Neuronal stem cell (in vitro differentiated cells): ENCODE measurements around the gene CHN2.

Experiments used
- DNase-seq: peaks from one replicate; pipeline ENCODE4 v3.0.0-alpha.2; 2013; ENCODE audit warnings: low spot score
- H2AFZ ChIP-seq: one replicate; pipeline ENCODE4 v1.6.1; 2013; ENCODE audit warnings: mild to moderate bottlenecking, low read length, inconsistent platforms
- H2AK5ac ChIP-seq: 2 replicates; pipeline ENCODE4 v1.6.1; 2013; ENCODE audit warnings: low read depth, mild to moderate bottlenecking, inconsistent platforms, low read length, moderate library complexity, mixed read lengths
- H2BK120ac ChIP-seq: 2 replicates; pipeline ENCODE4 v1.6.1; 2013; ENCODE audit warnings: low read depth, mild to moderate bottlenecking, inconsistent platforms, low read length, moderate library complexity, mixed read lengths
- H2BK12ac ChIP-seq: one replicate; pipeline ENCODE4 v1.6.1; 2013; ENCODE audit warnings: low read length, inconsistent platforms
- H2BK15ac ChIP-seq: 2 replicates; pipeline ENCODE4 v1.6.1; 2013; ENCODE audit warnings: mild to moderate bottlenecking, low read length, inconsistent platforms, mixed read lengths
- H2BK5ac ChIP-seq: one replicate; pipeline ENCODE4 v1.6.1; 2013; ENCODE audit warnings: inconsistent platforms, mild to moderate bottlenecking, low read length, moderate library complexity
- H3K14ac ChIP-seq: one replicate; pipeline ENCODE4 v1.6.1; 2013; ENCODE audit warnings: low read length, inconsistent platforms
- H3K18ac ChIP-seq: 2 replicates; pipeline ENCODE4 v1.6.1; 2013; ENCODE audit warnings: low read length, inconsistent platforms
- H3K23ac ChIP-seq: 2 replicates; pipeline ENCODE4 v1.6.1; 2013; ENCODE audit warnings: low read depth, mild to moderate bottlenecking, mixed read lengths, low read length, inconsistent platforms; ENCODE audit not compliant: poor library complexity
- H3K27ac ChIP-seq: replicated peaks from 3 replicates; pipeline ENCODE4 v1.5.1; 2013; ENCODE audit warnings: low read length, inconsistent platforms
- H3K27me3 ChIP-seq, 3 experiments: 2 replicates each; pipeline ENCODE4 v1.6.1; 2013; ENCODE audit warnings: low read length in 3 of 3, mild to moderate bottlenecking in 2 of 3, inconsistent platforms in 1 of 3, low read depth in 1 of 3, mixed read lengths in 1 of 3, moderate library complexity in 1 of 3; ENCODE audit not compliant: control insufficient read depth in 3 of 3, insufficient read depth in 3 of 3
- H3K36me3 ChIP-seq, 2 donors: replicated peaks in 1 of 2; 2 replicates each; pipeline ENCODE4 v1.6.1; 2013; ENCODE audit warnings: low read length in 2 of 2; ENCODE audit not compliant: control insufficient read depth in 2 of 2, insufficient read depth in 2 of 2
- H3K4ac ChIP-seq: 2 replicates; pipeline ENCODE4 v1.6.1; 2013; ENCODE audit warnings: inconsistent platforms, mild to moderate bottlenecking, low read length, moderate library complexity
- H3K4me1 ChIP-seq, 2 donors: 1 replicate in 1 of 2; 2 replicates in 1 of 2; pipeline ENCODE4 v1.6.1; 2013; ENCODE audit warnings: low read length in 2 of 2, low read depth in 1 of 2; ENCODE audit not compliant: control insufficient read depth in 2 of 2, insufficient read depth in 1 of 2
- H3K4me2 ChIP-seq: one replicate; pipeline ENCODE4 v1.6.1; 2013; ENCODE audit warnings: mild to moderate bottlenecking, low read length, inconsistent platforms; ENCODE audit not compliant: insufficient read depth, poor library complexity, severe bottlenecking
- H3K4me3 ChIP-seq, 2 donors: 2 replicates each; pipeline ENCODE4 v1.5.1; 2013; ENCODE audit warnings: low read length in 2 of 2, mild to moderate bottlenecking in 2 of 2, inconsistent platforms in 1 of 2, moderate library complexity in 1 of 2
- H3K79me1 ChIP-seq: one replicate; pipeline ENCODE4 v1.6.1; 2013; ENCODE audit warnings: low read depth, mild to moderate bottlenecking, inconsistent platforms, low read length, moderate library complexity
- H3K9ac ChIP-seq: one replicate; pipeline ENCODE4 v1.6.1; 2013; ENCODE audit warnings: mild to moderate bottlenecking, low read depth, low read length, inconsistent platforms; ENCODE audit not compliant: poor library complexity
- H3K9me3 ChIP-seq, 2 donors: replicated peaks in 1 of 2; 2 replicates each; pipeline versions ENCODE3 to v1.6.1; 2013; ENCODE audit warnings: low read length in 2 of 2, mild to moderate bottlenecking in 2 of 2, inconsistent platforms in 1 of 2, low read depth in 1 of 2, mixed read lengths in 1 of 2, moderate library complexity in 1 of 2; ENCODE audit not compliant: control insufficient read depth in 2 of 2, insufficient read depth in 1 of 2
- H4K8ac ChIP-seq: one replicate; pipeline ENCODE4 v1.6.1; 2013; ENCODE audit warnings: low read depth, mild to moderate bottlenecking, inconsistent platforms, low read length, moderate library complexity
- H4K91ac ChIP-seq: one replicate; pipeline ENCODE4 v1.6.1; 2013; ENCODE audit warnings: low read length, low read depth, mild to moderate bottlenecking, inconsistent platforms; ENCODE audit not compliant: poor library complexity
- WGBS, 2 donors: extraction: QIAGEN DNeasy Blood & Tissue Kit; methylation state at CpG; one replicate each; pipeline ENCODE4 v1.1.7; 2013; ENCODE audit warnings: missing lambda C conversion rate in 2 of 2, mixed read lengths in 1 of 2; ENCODE audit not compliant: insufficient read length in 2 of 2, insufficient replicate concordance in 1 of 2; ENCODE audit errors: extremely low coverage in 2 of 2; 5-methylcytosine and 5-hydroxymethylcytosine counted together

CHN2 gene

DNA sequence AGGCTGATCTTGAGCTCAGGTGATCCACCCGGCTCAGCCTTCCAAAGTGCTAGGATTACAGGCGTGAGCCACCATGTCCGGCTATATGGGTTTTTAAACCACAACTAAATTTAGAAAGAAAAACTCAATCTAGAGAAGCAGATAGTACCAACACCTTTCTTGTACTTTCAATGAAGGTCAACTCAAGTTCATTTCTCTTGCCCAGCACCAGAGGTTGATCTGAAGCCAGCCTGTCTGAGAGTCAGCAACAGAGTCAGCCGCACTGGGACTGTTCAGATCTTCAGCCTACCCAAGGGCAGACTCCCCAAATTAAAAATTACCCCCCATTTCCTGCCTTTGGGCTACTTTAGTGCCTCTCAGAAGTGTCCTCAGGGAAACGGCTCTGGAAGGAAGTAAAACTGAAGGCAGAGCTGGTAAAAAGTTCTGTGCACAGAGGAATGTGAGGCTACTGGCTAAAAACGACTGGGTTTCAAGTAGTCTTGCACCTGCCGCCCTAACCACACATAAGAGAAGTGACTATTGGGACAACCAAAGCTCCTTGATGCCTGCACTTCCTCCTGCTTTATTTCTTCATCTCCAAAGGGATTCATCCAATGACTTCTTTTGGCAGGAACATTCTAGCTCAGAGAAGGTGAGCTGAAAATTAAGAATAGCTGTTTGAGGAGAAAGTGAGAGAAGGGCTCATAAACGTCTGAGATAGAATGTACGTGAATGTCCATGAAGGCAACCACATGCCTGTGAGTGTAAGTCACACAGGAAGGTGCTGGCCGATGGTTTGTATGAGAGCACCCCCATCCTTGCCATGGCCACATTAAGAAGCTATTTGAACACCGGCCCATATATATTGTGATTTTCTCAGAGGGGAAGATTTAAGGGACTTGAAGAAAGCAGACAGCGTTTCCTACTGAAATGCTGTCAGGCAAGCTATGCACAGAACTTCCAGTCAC, 226.7 kb downstream of the CHN2 start:
- H2BK5ac ChIP-seq, result no peak overlapping the region
- H3K9ac ChIP-seq, result no peak overlapping the region
- H3K9me3 ChIP-seq, result no peaks in the 10 kb centered on the region
- H3K36me3 ChIP-seq, result no peaks in the 10 kb centered on the region
- H3K18ac ChIP-seq, result no peak overlapping the region
- peaks cover 0 to 2% of the 10 kb centered on the region in 2 donors for H3K4me1 ChIP-seq
- no peak overlapping the region for H2BK12ac ChIP-seq
- WGBS, 2 donors, result no CpG with 5 or more reads among the region's 12 CpGs
- no peak overlapping the region for H3K4me2 ChIP-seq
- H3K23ac ChIP-seq, result no peak overlapping the region
- no peak overlapping the region for H2BK15ac ChIP-seq
- H3K79me1 ChIP-seq, result no peaks in the 10 kb centered on the region
- no peak overlapping the region for H2BK120ac ChIP-seq
- H3K27me3 ChIP-seq, result no peaks in the 10 kb centered on the region
- H3K4ac ChIP-seq, result no peak overlapping the region
- H2AFZ ChIP-seq, result no peak overlapping the region
- no peak overlapping the region for H3K27ac ChIP-seq
- no peak overlapping the region for H4K91ac ChIP-seq
- H4K8ac ChIP-seq, result no peak overlapping the region
- no peak for DNase-seq
- no peak overlapping the region for H3K14ac ChIP-seq
- no peak overlapping the region for H3K4me3 ChIP-seq
- H2AK5ac ChIP-seq, result no peak overlapping the region

DNA sequence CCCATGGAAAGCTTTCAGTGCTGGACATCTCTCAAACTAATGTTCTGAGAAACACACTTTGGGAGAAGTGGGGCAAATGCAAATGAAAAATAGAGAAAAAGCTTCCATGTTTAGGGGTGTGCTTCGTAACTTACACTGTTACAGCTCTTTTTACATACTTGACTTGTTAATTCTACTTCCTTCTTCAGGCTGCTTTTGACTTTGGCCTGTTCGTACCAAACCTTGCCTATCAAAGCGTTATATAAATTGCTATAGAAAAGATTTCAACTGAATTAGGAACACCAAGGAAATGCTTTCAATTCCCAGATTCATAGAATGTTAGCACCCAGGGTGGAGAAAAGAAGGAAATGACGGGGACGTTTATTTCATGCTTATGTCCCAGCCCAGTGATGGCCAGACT, 228.3 kb downstream of the CHN2 start:
- no peak overlapping the region for H3K14ac ChIP-seq
- H3K27me3 ChIP-seq, result no peaks in the 10 kb centered on the region
- H3K9me3 ChIP-seq, result no peaks in the 10 kb centered on the region
- no peak overlapping the region for H3K23ac ChIP-seq
- H3K4me2 ChIP-seq, result no peak overlapping the region
- no peak overlapping the region for H4K91ac ChIP-seq
- H3K4me1 ChIP-seq, result no peaks in the 10 kb centered on the region
- no peaks in the 10 kb centered on the region for H3K79me1 ChIP-seq
- no peak for DNase-seq
- no peak overlapping the region for H2AFZ ChIP-seq
- no peak overlapping the region for H4K8ac ChIP-seq
- no peak overlapping the region for H3K4me3 ChIP-seq
- no peaks in the 10 kb centered on the region for H3K36me3 ChIP-seq
- no peak overlapping the region for H3K4ac ChIP-seq
- no peak overlapping the region for H2BK5ac ChIP-seq
- no peak overlapping the region for H3K9ac ChIP-seq
- H3K18ac ChIP-seq, result no peak overlapping the region
- no CpG with 5 or more reads among the region's 5 CpGs for WGBS, 2 donors
- H2AK5ac ChIP-seq, result no peak overlapping the region
- no peak overlapping the region for H3K27ac ChIP-seq
- no peak overlapping the region for H2BK120ac ChIP-seq
- no peak overlapping the region for H2BK15ac ChIP-seq
- H2BK12ac ChIP-seq, result no peak overlapping the region

DNA sequence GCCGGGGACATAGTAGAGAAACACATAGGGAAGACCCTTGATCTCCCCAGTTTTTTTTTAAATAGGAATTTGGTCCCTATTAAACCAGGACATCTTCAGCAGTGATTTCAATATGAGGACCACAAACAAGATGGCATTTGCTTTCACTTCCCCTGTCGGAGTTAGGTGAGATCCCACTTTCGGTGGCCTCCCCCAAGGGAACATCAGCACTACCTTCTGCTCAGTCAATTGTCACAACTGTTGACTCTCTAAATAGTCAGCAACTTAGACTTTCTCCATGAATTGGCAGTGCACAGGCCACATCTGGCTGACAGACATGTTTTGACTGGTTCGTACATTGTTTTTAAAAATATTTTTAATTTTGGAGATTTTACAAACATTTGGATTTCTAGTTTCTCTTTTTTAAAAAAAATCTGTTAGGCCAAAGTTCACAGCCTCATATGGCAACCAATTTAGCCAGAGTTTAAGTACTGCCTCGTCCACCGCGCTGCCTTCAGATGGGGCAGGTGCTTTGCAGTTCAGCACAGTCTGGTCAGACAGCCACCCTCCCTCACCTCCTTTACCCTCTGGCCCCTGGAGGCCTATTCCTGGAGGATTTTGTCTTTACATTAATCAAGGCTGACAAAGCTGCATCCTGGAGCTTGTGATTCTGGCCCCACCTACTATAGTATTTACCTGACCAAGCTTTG, 229.9 kb downstream of the CHN2 start:
- H2AFZ ChIP-seq, result no peak overlapping the region
- H3K9ac ChIP-seq, result no peak overlapping the region
- WGBS, 2 donors, result no CpG with 5 or more reads among the region's 7 CpGs
- no peak overlapping the region for H3K18ac ChIP-seq
- no peak overlapping the region for H4K8ac ChIP-seq
- H3K4ac ChIP-seq, result no peak overlapping the region
- DNase-seq, result no peak
- H3K27ac ChIP-seq, result no peak overlapping the region
- no peaks in the 10 kb centered on the region for H3K79me1 ChIP-seq
- H2AK5ac ChIP-seq, result no peak overlapping the region
- no peak overlapping the region for H4K91ac ChIP-seq
- no peaks in the 10 kb centered on the region for H3K27me3 ChIP-seq
- no peak overlapping the region for H2BK120ac ChIP-seq
- H2BK12ac ChIP-seq, result no peak overlapping the region
- no peak overlapping the region for H2BK5ac ChIP-seq
- no peaks in the 10 kb centered on the region for H3K9me3 ChIP-seq
- no peak overlapping the region for H3K23ac ChIP-seq
- H3K4me3 ChIP-seq, result no peak overlapping the region
- no peaks in the 10 kb centered on the region for H3K36me3 ChIP-seq
- no peak overlapping the region for H3K14ac ChIP-seq
- H3K4me1 ChIP-seq, result no peaks in the 10 kb centered on the region
- H3K4me2 ChIP-seq, result no peak overlapping the region
- no peak overlapping the region for H2BK15ac ChIP-seq

DNA sequence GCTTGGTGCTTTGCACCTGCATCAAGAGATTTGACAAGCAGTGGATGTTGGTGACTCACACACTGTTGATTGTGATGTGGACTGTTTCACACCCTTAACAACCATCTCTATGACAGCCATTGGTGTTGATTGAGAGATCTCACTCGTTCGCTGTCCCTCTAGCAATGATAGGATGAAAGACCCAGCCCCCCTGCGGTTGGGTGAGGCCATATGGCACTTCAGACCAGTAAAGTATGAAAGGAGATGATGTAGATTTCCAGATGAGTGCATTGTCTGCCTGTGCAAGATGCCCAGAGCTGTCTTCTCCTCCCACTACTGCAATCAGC, 230.4 kb downstream of the CHN2 start:
- DNase-seq, result no peak

More for the DNA sequence above, 230.4 kb downstream of the CHN2 start:
- Histone ChIP-seq H2BK12ac (no peak overlapping the region), H2BK120ac (no peak overlapping the region), H3K14ac (no peak overlapping the region), H3K4me1 (no peaks in the 10 kb centered on the region), H2BK5ac (no peak overlapping the region), H3K9ac (no peak overlapping the region), H3K4me3 (no peak overlapping the region), H2BK15ac (no peak overlapping the region), H3K23ac (no peak overlapping the region), H3K18ac (peak overlapping the region; percentile 60), H3K36me3 (no peaks in the 10 kb centered on the region), H3K4me2 (no peak overlapping the region), H3K4ac (no peak overlapping the region), H4K8ac (no peak overlapping the region), H3K9me3 (no peaks in the 10 kb centered on the region), H3K79me1 (no peaks in the 10 kb centered on the region), H3K27ac (no peak overlapping the region), H2AK5ac (no peak overlapping the region), H4K91ac (peak overlapping the region; percentile 56), H3K27me3 (no peaks in the 10 kb centered on the region), H2AFZ (no peak overlapping the region)
- no CpG with 5 or more reads among the region's 3 CpGs for WGBS, 2 donors
